ENCODE data around the gene ATP6V0B.

Gene ATP6V0B

GRCh38 chr1:43969746-43970466, 4.9 kb upstream of the ATP6V0B start, which contains the start of gene DPH2:
Gene DPH2, plus strand, starts transcription at chr1:43970010. Its CDS starts 166 bp downstream, at chr1:43970176.
- Histone ChIP-seq H4K8ac (ENCODE audit: low read depth, low read length) (no peak within 1 kb of the TSS), H3K79me1 (ENCODE audit: low read length) (peaks cover 10% of the 10 kb centered on the region), H3K4me1 (ENCODE audit: control insufficient read depth, low read depth, low read length) (no peaks in the 10 kb centered on the region), H2BK15ac (replicated peaks; ENCODE audit: low read depth) (no peak within 1 kb of the TSS), H4K5ac (ENCODE audit: low read length) (no peak within 1 kb of the TSS), H3K4me3 (ENCODE audit: low read length) (peak within 1 kb of the TSS; percentile 75), H3K56ac (ENCODE audit: low read length) (peak within 1 kb of the TSS; percentile 90), H2BK120ac (ENCODE audit: low read depth, low read length) (no peak within 1 kb of the TSS), H3K9ac (ENCODE audit: low read length) (peak within 1 kb of the TSS; percentile 86), H2AK5ac (ENCODE audit: low read length) (no peak within 1 kb of the TSS), H3K79me2 (ENCODE audit: control insufficient read depth, insufficient read depth, low read length) (peaks cover 9% of the 10 kb centered on the region), H3K18ac (ENCODE audit: low read length) (no peak within 1 kb of the TSS), H3K36me3 (ENCODE audit: control insufficient read depth, insufficient read depth, low read length) (no peaks in the 10 kb centered on the region), H3K27me3 (ENCODE audit: insufficient read depth, low read length, poor library complexity) (no peaks in the 10 kb centered on the region), H3K4me2 (ENCODE audit: low read length) (peak within 1 kb of the TSS; percentile 78), H2BK5ac (ENCODE audit: low read length) (no peak within 1 kb of the TSS), H3K27ac (ENCODE audit: low read depth, low read length) (no peak within 1 kb of the TSS), H3K23ac (ENCODE audit: low read length) (no peak within 1 kb of the TSS), H3K4ac (ENCODE audit: low read depth, low read length) (no peak within 1 kb of the TSS)
- no CpG with 5 or more reads among the region's 47 CpGs for WGBS (ENCODE audit: extremely low coverage, insufficient coverage, low lambda C conversion rate)
- peak; percentile 99 for DNase-seq

GRCh38 chr1:43970502-43970901, 4.3 kb upstream of the ATP6V0B start:
- Histone ChIP-seq H3K79me2 (ENCODE audit: control insufficient read depth, insufficient read depth, low read length) (peaks cover 13% of the 10 kb centered on the region), H3K4me2 (ENCODE audit: low read length) (peak overlapping the region; percentile 78), H2BK15ac (replicated peaks; ENCODE audit: low read depth) (no peak overlapping the region), H2BK120ac (ENCODE audit: low read depth, low read length) (no peak overlapping the region), H3K36me3 (ENCODE audit: control insufficient read depth, insufficient read depth, low read length) (no peaks in the 10 kb centered on the region), H3K56ac (ENCODE audit: low read length) (peak overlapping the region; percentile 90), H3K27me3 (ENCODE audit: insufficient read depth, low read length, poor library complexity) (no peaks in the 10 kb centered on the region), H2BK5ac (ENCODE audit: low read length) (no peak overlapping the region), H3K79me1 (ENCODE audit: low read length) (peaks cover 11% of the 10 kb centered on the region), H4K5ac (ENCODE audit: low read length) (no peak overlapping the region), H4K8ac (ENCODE audit: low read depth, low read length) (no peak overlapping the region), H3K18ac (ENCODE audit: low read length) (no peak overlapping the region), H3K4me3 (ENCODE audit: low read length) (peak overlapping the region; percentile 75), H3K4ac (ENCODE audit: low read depth, low read length) (no peak overlapping the region), H3K4me1 (ENCODE audit: control insufficient read depth, low read depth, low read length) (no peaks in the 10 kb centered on the region), H3K23ac (ENCODE audit: low read length) (no peak overlapping the region), H3K27ac (ENCODE audit: low read depth, low read length) (no peak overlapping the region), H3K9ac (ENCODE audit: low read length) (peak overlapping the region; percentile 86), H2AK5ac (ENCODE audit: low read length) (no peak overlapping the region)
- no peak for DNase-seq
- no CpG with 5 or more reads among the region's 5 CpGs for WGBS (ENCODE audit: extremely low coverage, insufficient coverage, low lambda C conversion rate)

GRCh38 chr1:43970911-43971310, 3.8 kb upstream of the ATP6V0B start:
- no peak overlapping the region for H3K4ac ChIP-seq (ENCODE audit: low read depth, low read length)
- no peaks in the 10 kb centered on the region for H3K27me3 ChIP-seq (ENCODE audit: insufficient read depth, low read length, poor library complexity)
- H4K5ac ChIP-seq (ENCODE audit: low read length) = no peak overlapping the region
- H2AK5ac ChIP-seq (ENCODE audit: low read length) = no peak overlapping the region
- H3K4me1 ChIP-seq (ENCODE audit: control insufficient read depth, low read depth, low read length) = peaks cover 2% of the 10 kb centered on the region
- H4K8ac ChIP-seq (ENCODE audit: low read depth, low read length) = no peak overlapping the region
- H3K4me2 ChIP-seq (ENCODE audit: low read length) = no peak overlapping the region
- no peak overlapping the region for H3K56ac ChIP-seq (ENCODE audit: low read length)
- no peak overlapping the region for H3K27ac ChIP-seq (ENCODE audit: low read depth, low read length)
- no peak for DNase-seq
- no peak overlapping the region for H2BK5ac ChIP-seq (ENCODE audit: low read length)
- no peak overlapping the region for H3K18ac ChIP-seq (ENCODE audit: low read length)
- no peaks in the 10 kb centered on the region for H3K36me3 ChIP-seq (ENCODE audit: control insufficient read depth, insufficient read depth, low read length)
- H2BK120ac ChIP-seq (ENCODE audit: low read depth, low read length) = no peak overlapping the region
- H3K23ac ChIP-seq (ENCODE audit: low read length) = no peak overlapping the region
- peaks cover 16% of the 10 kb centered on the region for H3K79me2 ChIP-seq (ENCODE audit: control insufficient read depth, insufficient read depth, low read length)
- H3K79me1 ChIP-seq (ENCODE audit: low read length) = peaks cover 15% of the 10 kb centered on the region
- H2BK15ac ChIP-seq (replicated peaks; ENCODE audit: low read depth) = no peak overlapping the region
- no peak overlapping the region for H3K9ac ChIP-seq (ENCODE audit: low read length)
- no peak overlapping the region for H3K4me3 ChIP-seq (ENCODE audit: low read length)
- WGBS (ENCODE audit: extremely low coverage, insufficient coverage, low lambda C conversion rate) = no CpG with 5 or more reads among the region's 9 CpGs

DNA sequence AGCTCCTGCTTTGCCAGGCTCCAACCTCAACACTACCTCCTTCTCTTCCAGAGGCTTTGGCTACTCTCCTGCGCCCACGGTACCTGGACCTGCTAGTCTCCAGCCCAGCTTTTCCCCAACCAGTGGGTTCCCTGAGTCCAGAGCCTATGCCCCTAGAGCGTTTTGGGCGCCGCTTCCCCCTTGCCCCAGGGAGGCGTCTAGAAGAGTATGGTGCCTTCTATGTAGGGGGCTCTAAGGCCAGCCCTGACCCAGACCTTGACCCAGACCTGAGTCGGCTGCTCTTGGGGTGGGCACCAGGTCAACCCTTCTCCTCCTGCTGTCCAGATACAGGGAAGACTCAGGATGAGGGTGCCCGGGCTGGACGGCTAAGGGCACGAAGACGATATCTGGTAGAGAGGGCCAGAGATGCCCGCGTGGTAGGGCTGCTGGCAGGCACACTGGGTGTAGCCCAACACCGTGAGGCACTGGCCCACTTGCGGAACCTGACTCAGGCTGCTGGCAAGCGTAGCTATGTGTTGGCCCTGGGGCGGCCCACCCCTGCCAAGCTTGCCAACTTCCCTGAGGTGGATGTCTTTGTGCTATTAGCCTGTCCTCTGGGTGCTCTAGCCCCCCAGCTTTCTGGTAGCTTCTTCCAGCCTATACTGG, 3.3 kb upstream of the ATP6V0B start:
- Histone ChIP-seq H2BK5ac (ENCODE audit: low read length) (no peak overlapping the region), H3K79me1 (ENCODE audit: low read length) (peaks cover 19% of the 10 kb centered on the region), H4K8ac (ENCODE audit: low read depth, low read length) (no peak overlapping the region), H2AK5ac (ENCODE audit: low read length) (no peak overlapping the region), H3K4me3 (ENCODE audit: low read length) (no peak overlapping the region), H3K56ac (ENCODE audit: low read length) (no peak overlapping the region), H3K36me3 (ENCODE audit: control insufficient read depth, insufficient read depth, low read length) (peaks cover 2% of the 10 kb centered on the region), H3K27ac (ENCODE audit: low read depth, low read length) (no peak overlapping the region), H3K18ac (ENCODE audit: low read length) (no peak overlapping the region), H3K4me2 (ENCODE audit: low read length) (no peak overlapping the region), H2BK15ac (replicated peaks; ENCODE audit: low read depth) (no peak overlapping the region), H3K9ac (ENCODE audit: low read length) (no peak overlapping the region), H4K5ac (ENCODE audit: low read length) (no peak overlapping the region), H2BK120ac (ENCODE audit: low read depth, low read length) (no peak overlapping the region), H3K4ac (ENCODE audit: low read depth, low read length) (no peak overlapping the region), H3K23ac (ENCODE audit: low read length) (no peak overlapping the region), H3K4me1 (ENCODE audit: control insufficient read depth, low read depth, low read length) (peaks cover 2% of the 10 kb centered on the region), H3K79me2 (ENCODE audit: control insufficient read depth, insufficient read depth, low read length) (peaks cover 20% of the 10 kb centered on the region), H3K27me3 (ENCODE audit: insufficient read depth, low read length, poor library complexity) (no peaks in the 10 kb centered on the region)
- no CpG with 5 or more reads among the region's 17 CpGs for WGBS (ENCODE audit: extremely low coverage, insufficient coverage, low lambda C conversion rate)
- DNase-seq = no peak

DNA sequence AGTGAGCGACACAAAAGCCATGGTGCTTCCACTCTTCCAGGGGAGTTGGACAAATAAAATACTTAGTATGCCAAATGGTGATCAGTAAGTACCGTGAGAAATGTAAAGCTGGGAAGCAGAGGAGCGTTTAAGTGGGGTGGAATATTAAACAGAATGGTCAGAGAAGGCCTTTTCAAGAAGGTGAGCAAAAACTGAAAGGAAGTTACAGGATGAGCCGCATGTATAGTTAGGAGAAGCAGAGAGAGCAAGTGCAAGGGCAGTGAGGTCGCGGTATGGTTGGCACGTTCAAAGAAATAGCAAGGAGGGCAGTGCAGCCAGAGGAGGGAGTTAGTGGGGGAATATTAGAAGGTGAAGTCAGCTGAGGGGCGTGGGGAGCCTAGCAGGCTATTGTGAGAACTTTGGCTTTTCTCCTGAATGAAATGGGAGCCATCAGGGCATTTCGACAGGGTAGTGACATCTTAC, 748 bp upstream of the ATP6V0B start:
- H3K4me3 ChIP-seq (ENCODE audit: low read length) = peak overlapping the region; percentile 28
- H2BK120ac ChIP-seq (ENCODE audit: low read depth, low read length) = no peak overlapping the region
- H3K4ac ChIP-seq (ENCODE audit: low read depth, low read length) = no peak overlapping the region
- H2BK5ac ChIP-seq (ENCODE audit: low read length) = no peak overlapping the region
- no peak overlapping the region for H2BK15ac ChIP-seq (replicated peaks; ENCODE audit: low read depth)
- H3K56ac ChIP-seq (ENCODE audit: low read length) = peak overlapping the region; percentile 79
- H4K8ac ChIP-seq (ENCODE audit: low read depth, low read length) = no peak overlapping the region
- peaks cover 5% of the 10 kb centered on the region for H3K36me3 ChIP-seq (ENCODE audit: control insufficient read depth, insufficient read depth, low read length)
- no CpG with 5 or more reads among the region's 9 CpGs for WGBS (ENCODE audit: extremely low coverage, insufficient coverage, low lambda C conversion rate)
- peak overlapping the region; percentile 65 for H3K4me2 ChIP-seq (ENCODE audit: low read length)
- H3K27me3 ChIP-seq (ENCODE audit: insufficient read depth, low read length, poor library complexity) = no peaks in the 10 kb centered on the region
- H3K23ac ChIP-seq (ENCODE audit: low read length) = no peak overlapping the region
- peaks cover 30% of the 10 kb centered on the region for H3K79me1 ChIP-seq (ENCODE audit: low read length)
- H4K5ac ChIP-seq (ENCODE audit: low read length) = no peak overlapping the region
- H3K18ac ChIP-seq (ENCODE audit: low read length) = no peak overlapping the region
- H3K9ac ChIP-seq (ENCODE audit: low read length) = peak overlapping the region; percentile 61
- no peak for DNase-seq
- H2AK5ac ChIP-seq (ENCODE audit: low read length) = no peak overlapping the region
- H3K4me1 ChIP-seq (ENCODE audit: control insufficient read depth, low read depth, low read length) = peaks cover 2% of the 10 kb centered on the region
- peaks cover 20% of the 10 kb centered on the region for H3K79me2 ChIP-seq (ENCODE audit: control insufficient read depth, insufficient read depth, low read length)
- no peak overlapping the region for H3K27ac ChIP-seq (ENCODE audit: low read depth, low read length)

Measured in mesendoderm (in vitro differentiated cells).